Right atrium auricular region (tissue), 2 donors: Measurements from ENCODE around the gene PDE11A. TPM values are rescaled to one million over a fixed set of nuclear protein-coding genes. Genes with fewer than 3 reads are reported as not detected.

Experiments used
- DNase-seq: peaks from one replicate; pipeline ENCODE4 v3.0.0-alpha.2; 2019; ENCODE audit warnings: low spot score
- H3K27ac ChIP-seq, 2 donors: fragments of 200-600 bp; sonication (generic); 1 replicate in 1 of 2; 2 replicates in 1 of 2; pipeline ENCODE4 v1.5.1; 2016 to 2019
- H3K27me3 ChIP-seq, 2 donors: fragments of 200-600 bp; sonication (generic); one replicate each; pipeline versions ENCODE4 v1.5.1 to v1.6.0; 2017 to 2019
- H3K36me3 ChIP-seq: fragments of 200-600 bp; sonication (generic); one replicate; pipeline ENCODE4 v1.5.1; 2016
- H3K4me1 ChIP-seq, 2 donors: fragments of 200-600 bp; sonication (generic); one replicate each; pipeline versions ENCODE4 v1.5.1 to v1.6.0; 2017 to 2019
- H3K4me3 ChIP-seq, 2 donors: fragments of 200-600 bp; sonication (generic); 1 replicate in 1 of 2; 2 replicates in 1 of 2; pipeline ENCODE4 v1.5.1; 2017 to 2019; ENCODE audit warnings: mild to moderate bottlenecking in 1 of 2, moderate library complexity in 1 of 2
- H3K9me3 ChIP-seq, 2 donors: fragments of 200-600 bp; sonication (generic); one replicate each; pipeline ENCODE4 v1.5.1; 2019
- CTCF ChIP-seq, 2 donors: fragments of 200-600 bp; sonication (generic); IDR thresholded peaks; one replicate each; pipeline ENCODE4 v1.5.1; 2019; ENCODE audit warnings: antibody characterized with exemption in 2 of 2
- total RNA-seq, 2 donors: library from RNA; depleted of rRNA; stranded (reverse); fragments of >200 nt; gene quantifications; one replicate each; pipeline ENCODE4 v1.1.0, GENCODE V29; 2016

The PDE11A gene
- total RNA-seq, 2 donors from 2014 or later: 1.2 TPM; not detected in 1

- Histone ChIP-seq H3K27me3 (no peaks in the 10 kb centered on the region), H3K4me3 (no peak overlapping the region), H3K36me3 (no peaks in the 10 kb centered on the region), H3K9me3 (no peaks in the 10 kb centered on the region), H3K27ac (no peak overlapping the region), H3K4me1 (no peaks in the 10 kb centered on the region)
- no peak for DNase-seq
- no peak for TF ChIP-seq CTCF (IDR thresholded peaks at IDR 0.05)
Measured at GRCh38 chr2:177667626-177668025, 405.0 kb downstream of the PDE11A start.

- Histone ChIP-seq H3K36me3 (no peaks in the 10 kb centered on the region), H3K9me3 (no peaks in the 10 kb centered on the region), H3K27me3 (no peaks in the 10 kb centered on the region), H3K27ac (no peak overlapping the region), H3K4me3 (no peak overlapping the region), H3K4me1 (no peaks in the 10 kb centered on the region)
- no peak for DNase-seq
- no peak for TF ChIP-seq CTCF (IDR thresholded peaks at IDR 0.05)
Measured at GRCh38 chr2:177666408-177666807, 406.2 kb downstream of the PDE11A start.

- H3K9me3 ChIP-seq: no peaks in the 10 kb centered on the region
- TF ChIP-seq CTCF (IDR thresholded peaks at IDR 0.05): no peak
- H3K4me1 ChIP-seq: no peaks in the 10 kb centered on the region
- H3K27ac ChIP-seq: no peak overlapping the region
- DNase-seq: no peak
- H3K4me3 ChIP-seq: no peak overlapping the region
- no peaks in the 10 kb centered on the region for H3K27me3 ChIP-seq
- no peaks in the 10 kb centered on the region for H3K36me3 ChIP-seq
Measured at GRCh38 chr2:177665948-177666347, 406.6 kb downstream of the PDE11A start.

- no peaks in the 10 kb centered on the region for H3K9me3 ChIP-seq
- H3K4me3 ChIP-seq: no peak overlapping the region
- no peaks in the 10 kb centered on the region for H3K36me3 ChIP-seq
- TF ChIP-seq CTCF (IDR thresholded peaks at IDR 0.05): no peak
- DNase-seq: no peak
- H3K27me3 ChIP-seq: no peaks in the 10 kb centered on the region
- no peaks in the 10 kb centered on the region for H3K4me1 ChIP-seq
- no peak overlapping the region for H3K27ac ChIP-seq
Measured at GRCh38 chr2:177665328-177665727, 407.2 kb downstream of the PDE11A start.

- Histone ChIP-seq H3K27me3 (no peaks in the 10 kb centered on the region), H3K4me3 (no peak overlapping the region), H3K27ac (no peak overlapping the region), H3K4me1 (no peaks in the 10 kb centered on the region), H3K9me3 (no peaks in the 10 kb centered on the region), H3K36me3 (no peaks in the 10 kb centered on the region)
- DNase-seq: no peak
- no peak for TF ChIP-seq CTCF (IDR thresholded peaks at IDR 0.05)
Measured at GRCh38 chr2:177662895-177663294, 409.7 kb downstream of the PDE11A start.

GRCh38 chr2:177660742-177661141, 411.8 kb downstream of the PDE11A start:
- Histone ChIP-seq H3K27me3 (no peaks in the 10 kb centered on the region), H3K27ac (no peak overlapping the region), H3K4me3 (no peak overlapping the region), H3K4me1 (no peaks in the 10 kb centered on the region), H3K9me3 (no peaks in the 10 kb centered on the region), H3K36me3 (no peaks in the 10 kb centered on the region)
- no peak for TF ChIP-seq CTCF (IDR thresholded peaks at IDR 0.05)
- no peak for DNase-seq
